Esophagus squamous epithelium (tissue), 5 donors: ENCODE measurements around the gene HOXA4. TPM values are rescaled to one million over a fixed set of nuclear protein-coding genes. Genes with fewer than 3 reads are reported as not detected.
A peak's percentile ranks its signal among the peaks of the same experiment; 100 is the strongest.

ENCODE experiments used
- DNase-seq: peaks from one replicate; lab custom pipeline; 2025; lab: John Stamatoyannopoulos, UW
- H3K27ac ChIP-seq, 4 donors: fragments of 200-600 bp; sonication (generic); one replicate each; pipeline ENCODE4 v1.5.1; 2016 to 2019; ENCODE audit warnings: mild to moderate bottlenecking in 1 of 4
- H3K27me3 ChIP-seq, 4 donors: fragments of 200-600 bp; sonication (generic); 1 replicate in 3 of 4; 2 replicates in 1 of 4; pipeline versions ENCODE4 v1.5.1 to v1.6.0; 2017 to 2021; ENCODE audit warnings: antibody characterized with exemption in 1 of 4
- H3K36me3 ChIP-seq, 3 donors: fragments of 200-600 bp; sonication (generic); one replicate each; pipeline ENCODE4 v1.5.1; 2016 to 2019
- H3K4me1 ChIP-seq, 3 donors: fragments of 200-600 bp; sonication (generic); one replicate each; pipeline ENCODE4 v1.5.1; 2017 to 2019
- H3K4me3 ChIP-seq, 4 donors: fragments of 200-600 bp; sonication (generic); 1 replicate in 3 of 4; 2 replicates in 1 of 4; pipeline ENCODE4 v1.5.1; 2016 to 2019; ENCODE audit warnings: mild to moderate bottlenecking in 2 of 4, moderate library complexity in 1 of 4
- H3K9me3 ChIP-seq, 3 donors: fragments of 200-600 bp; sonication (generic); one replicate each; pipeline ENCODE4 v1.5.1; 2016 to 2019
- POLR2A ChIP-seq, 4 donors: fragments of 450-650 bp; IDR thresholded peaks; one replicate each; pipeline ENCODE4 v1.6.1; 2017; ENCODE audit warnings: antibody characterized with exemption in 4 of 4, mild to moderate bottlenecking in 4 of 4, moderate library complexity in 3 of 4
- WGBS, 2 donors: methylation state at CpG; one replicate each; pipeline ENCODE4 v1.1.5; 2018; 5-methylcytosine and 5-hydroxymethylcytosine counted together
- intact Hi-C: fragments of 100-400 bp; cut with DNase I; formaldehyde crosslinking; loops from one replicate; pipeline ENCODE4 v1.15.0; 2022
- total RNA-seq, 4 donors: library from RNA; depleted of rRNA; stranded (reverse); fragments of >200 nt; gene quantifications; one replicate each; pipeline ENCODE4 v1.1.0, GENCODE V29; 2016
- TF ChIP-seq, protein P1 (sequence below), 6 experiments: fragments of 450-650 bp in 4 of 6; fragments of 200-600 bp in 2 of 6; sonication (generic) in 2 of 6; IDR thresholded peaks; one replicate each; pipeline ENCODE4 v1.5.1; 2016 to 2019; ENCODE audit warnings: antibody characterized with exemption in 6 of 6, mild to moderate bottlenecking in 4 of 6, moderate library complexity in 4 of 6
- donor health status: DM: yes; HTN: yes; CAD: no.

The HOXA4 gene
- total RNA-seq: 1 to 10 TPM; 2.9 to 6.7 (median 4.1) TPM

- no peaks in the 10 kb centered on the region for H3K27me3 ChIP-seq
- intact Hi-C loops: no loop called here
- peak in 3 of 4 donors; percentile 59 to 94 (median 76) for TF ChIP-seq POLR2A (IDR thresholded peaks at IDR 0.05)
- TF ChIP-seq, protein P1, sequence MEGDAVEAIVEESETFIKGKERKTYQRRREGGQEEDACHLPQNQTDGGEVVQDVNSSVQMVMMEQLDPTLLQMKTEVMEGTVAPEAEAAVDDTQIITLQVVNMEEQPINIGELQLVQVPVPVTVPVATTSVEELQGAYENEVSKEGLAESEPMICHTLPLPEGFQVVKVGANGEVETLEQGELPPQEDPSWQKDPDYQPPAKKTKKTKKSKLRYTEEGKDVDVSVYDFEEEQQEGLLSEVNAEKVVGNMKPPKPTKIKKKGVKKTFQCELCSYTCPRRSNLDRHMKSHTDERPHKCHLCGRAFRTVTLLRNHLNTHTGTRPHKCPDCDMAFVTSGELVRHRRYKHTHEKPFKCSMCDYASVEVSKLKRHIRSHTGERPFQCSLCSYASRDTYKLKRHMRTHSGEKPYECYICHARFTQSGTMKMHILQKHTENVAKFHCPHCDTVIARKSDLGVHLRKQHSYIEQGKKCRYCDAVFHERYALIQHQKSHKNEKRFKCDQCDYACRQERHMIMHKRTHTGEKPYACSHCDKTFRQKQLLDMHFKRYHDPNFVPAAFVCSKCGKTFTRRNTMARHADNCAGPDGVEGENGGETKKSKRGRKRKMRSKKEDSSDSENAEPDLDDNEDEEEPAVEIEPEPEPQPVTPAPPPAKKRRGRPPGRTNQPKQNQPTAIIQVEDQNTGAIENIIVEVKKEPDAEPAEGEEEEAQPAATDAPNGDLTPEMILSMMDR (IDR thresholded peaks at IDR 0.05): no peak
- H3K4me1 ChIP-seq: peaks cover 9 to 81% (median 41%) of the 10 kb centered on the region in 3 donors
- H3K36me3 ChIP-seq: no peaks in the 10 kb centered on the region
- peak; percentile 39 for DNase-seq
- H3K9me3 ChIP-seq: no peaks in the 10 kb centered on the region
- peak within 1 kb of the TSS; percentile 68 to 97 (median 82) for H3K4me3 ChIP-seq
- WGBS, 2 donors: 3 to 27% methylated on average over 6 to 11 of the region's 67 CpGs
- peak within 1 kb of the TSS; percentile 96 to 99 (median 96) for H3K27ac ChIP-seq
Measured at GRCh38 chr7:27130540-27131389, at the start of gene HOXA4. TSS of gene HOXA4 (minus strand) at chr7:27130757. CDS start at chr7:27130733, 24 bp downstream.

DNA sequence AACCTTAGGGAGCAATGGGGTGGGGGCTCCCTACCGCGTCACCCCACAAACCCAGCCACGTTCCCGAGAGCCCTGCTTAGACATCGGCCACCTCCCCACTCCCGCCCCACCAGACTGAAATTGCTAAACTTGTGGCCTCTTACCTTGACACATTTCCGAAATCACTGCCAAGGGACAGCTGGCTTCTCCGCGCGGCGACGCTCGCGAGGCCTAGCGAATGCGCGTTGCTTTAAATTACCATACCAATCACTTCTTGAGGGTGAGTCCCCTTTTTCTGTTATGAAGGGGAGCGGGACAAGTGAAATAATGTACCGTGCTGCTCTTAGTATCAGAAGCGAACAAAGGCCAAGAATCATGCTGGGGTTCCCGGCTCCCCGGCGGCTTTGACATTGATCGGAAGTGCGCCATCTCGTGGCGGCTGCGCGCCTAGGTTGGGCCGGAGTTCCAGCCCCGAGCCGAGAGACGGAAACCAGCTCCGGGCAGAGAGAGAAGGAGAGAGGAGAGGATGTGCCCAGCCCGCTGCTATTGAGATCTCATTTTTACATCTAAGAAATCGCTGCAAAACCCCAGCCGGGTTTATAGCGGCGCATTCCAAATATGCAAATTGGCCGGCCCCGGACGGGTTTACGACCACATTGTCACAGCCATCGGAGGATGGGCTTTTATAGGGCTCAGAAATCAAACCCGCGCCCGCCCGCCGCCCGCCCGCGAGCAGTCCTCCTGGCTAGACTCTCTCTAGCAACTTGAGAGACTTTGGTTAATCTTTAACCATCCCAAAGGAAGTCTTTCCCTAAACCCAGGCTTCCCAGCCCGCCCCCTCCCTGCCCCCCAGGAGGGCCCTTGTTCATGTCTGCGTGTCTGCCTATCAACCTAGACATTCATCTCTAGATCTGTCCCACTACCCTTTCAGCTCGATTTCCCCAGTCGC is 49.2 kb upstream of the HOXA4 start:
- peak overlapping the region in 2 of 4 donors; percentile 2 to 26 for H3K4me3 ChIP-seq
- no peaks in the 10 kb centered on the region for H3K36me3 ChIP-seq
- no peak for DNase-seq
- peaks cover 18 to 33% (median 22%) of the 10 kb centered on the region in 3 donors for H3K4me1 ChIP-seq
- H3K9me3 ChIP-seq: no peaks in the 10 kb centered on the region
- WGBS, 2 donors: 14 to 33% methylated on average over 18 to 23 of the region's 56 CpGs
- H3K27me3 ChIP-seq: peaks cover 32 to 100% (median 68%) of the 10 kb centered on the region in 4 donors
- H3K27ac ChIP-seq: no peak overlapping the region
- intact Hi-C loops: no loop called here
- TF ChIP-seq, protein P1 (IDR thresholded peaks at IDR 0.05): peak in 5 of 6 experiments; percentile 59 to 82 (median 71)
- TF ChIP-seq POLR2A (IDR thresholded peaks at IDR 0.05): no peak

DNA sequence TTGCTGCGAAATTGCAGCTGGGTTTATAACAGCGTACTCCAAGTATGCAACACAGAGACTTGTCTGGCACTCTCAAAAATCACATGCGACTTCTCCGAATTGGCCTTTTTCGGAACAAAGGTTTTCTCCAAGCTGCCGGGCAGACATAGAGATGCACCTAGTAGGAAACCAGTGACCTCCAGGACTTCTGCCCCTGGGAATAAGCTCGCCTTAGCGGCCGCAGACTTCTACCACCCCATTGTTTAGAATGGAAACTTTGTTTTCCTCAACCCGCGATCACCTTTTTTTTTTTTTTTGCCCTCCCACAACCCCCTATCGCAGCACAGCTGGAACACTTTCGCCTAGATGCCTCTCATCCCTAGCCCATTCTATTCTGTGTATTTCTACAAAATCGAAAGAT is 48.5 kb upstream of the HOXA4 start:
- no peaks in the 10 kb centered on the region for H3K36me3 ChIP-seq
- peaks cover 18 to 31% (median 20%) of the 10 kb centered on the region in 3 donors for H3K4me1 ChIP-seq
- no peak for TF ChIP-seq POLR2A (IDR thresholded peaks at IDR 0.05)
- TF ChIP-seq, protein P1 (IDR thresholded peaks at IDR 0.05): no peak
- intact Hi-C loops: no loop called here
- no peaks in the 10 kb centered on the region for H3K9me3 ChIP-seq
- no peak overlapping the region for H3K27ac ChIP-seq
- H3K4me3 ChIP-seq: no peak overlapping the region
- 65 to 71% methylated on average over 14 of the region's 14 CpGs for WGBS, 2 donors
- no peak for DNase-seq
- peaks cover 28 to 100% (median 71%) of the 10 kb centered on the region in 4 donors for H3K27me3 ChIP-seq

DNA sequence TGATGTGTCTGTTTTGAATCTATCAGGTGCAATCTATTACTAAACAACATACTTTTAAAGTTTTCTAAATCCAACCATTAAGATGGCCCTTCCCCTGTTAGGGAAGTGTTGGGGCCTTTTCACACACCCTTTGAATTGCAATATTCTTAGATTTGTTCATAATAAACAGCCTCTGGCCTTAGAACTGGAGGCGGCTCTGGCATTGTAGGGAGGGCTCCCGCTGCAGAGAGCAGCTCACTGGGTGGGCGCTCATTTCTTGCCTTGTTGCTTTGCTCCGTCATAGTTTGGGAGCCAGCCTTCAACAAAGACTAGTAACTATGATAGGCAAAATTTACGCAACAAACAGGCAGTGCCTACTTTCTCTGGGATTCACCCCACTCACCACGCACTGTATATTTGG is 47.8 kb upstream of the HOXA4 start:
- Histone ChIP-seq H3K4me3 (no peak overlapping the region), H3K27me3 (peaks cover 30 to 100% (median 70%) of the 10 kb centered on the region in 4 donors), H3K27ac (no peak overlapping the region)

More for the DNA sequence above, 47.8 kb upstream of the HOXA4 start:
- Histone ChIP-seq H3K4me1 (peaks cover 19 to 31% (median 22%) of the 10 kb centered on the region in 3 donors), H3K9me3 (no peaks in the 10 kb centered on the region), H3K36me3 (no peaks in the 10 kb centered on the region)
- no peak for TF ChIP-seq POLR2A (IDR thresholded peaks at IDR 0.05)
- TF ChIP-seq, protein P1 (IDR thresholded peaks at IDR 0.05): no peak
- no peak for DNase-seq
- 87% methylated on average over 6 of the region's 6 CpGs for WGBS, 2 donors
- intact Hi-C loops: no loop called here
